Stromal cell of bone marrow (primary cell): ENCODE results near the gene LEFTY1.
"Not testable (repeated sequence)": the region's sequence is repeated elsewhere in the genome, so short reads cannot be mapped to it uniquely, and the experiment has no call there.

Experiments used
- DNase-seq: peaks from one replicate; pipeline ENCODE4 v3.0.0-alpha.2; 2012; ENCODE audit warnings: low read depth

The LEFTY1 gene

GRCh38 chr1:225887554-225888288 is 1.2 kb downstream of the LEFTY1 start:
- not testable (repeated sequence) for DNase-seq

- DNase-seq: no peak
Observed at GRCh38 chr1:225887030-225887314, 2.0 kb downstream of the LEFTY1 start.

- no peak for DNase-seq
Observed at GRCh38 chr1:225886159-225887029, 2.6 kb downstream of the LEFTY1 start.

GRCh38 chr1:225885336-225885735 is 3.6 kb downstream of the LEFTY1 start:
- DNase-seq: no peak

- no peak for DNase-seq
Observed at GRCh38 chr1:225883616-225884265, 5.2 kb downstream of the LEFTY1 start.

GRCh38 chr1:225882694-225883615 is 6.0 kb downstream of the LEFTY1 start:
- no peak for DNase-seq

- peak; percentile 73 for DNase-seq
Observed at GRCh38 chr1:225881959-225882693, 6.8 kb downstream of the LEFTY1 start, which contains the start of gene TMEM63A. TSS of gene TMEM63A (minus strand) at chr1:225882380. CDS start at chr1:225877580, 4,800 bp downstream.

- DNase-seq: no peak
Observed at GRCh38 chr1:225881081-225881958, 7.6 kb downstream of the LEFTY1 start.

- no peak for DNase-seq
Observed at GRCh38 chr1:225880636-225881035, 8.3 kb downstream of the LEFTY1 start.

- no peak for DNase-seq
Observed at GRCh38 chr1:225880222-225880588, 8.7 kb downstream of the LEFTY1 start.

- no peak for DNase-seq
Observed at GRCh38 chr1:225879521-225880221, 9.3 kb downstream of the LEFTY1 start.

- no peak for DNase-seq
Observed at GRCh38 chr1:225878282-225878681, 10.7 kb downstream of the LEFTY1 start.

GRCh38 chr1:225877580-225877979 is 11.4 kb downstream of the LEFTY1 start:
- no peak for DNase-seq

GRCh38 chr1:225876900-225877510 is 11.9 kb downstream of the LEFTY1 start:
- no peak for DNase-seq

- DNase-seq: no peak
Observed at GRCh38 chr1:225875044-225875815, 13.7 kb downstream of the LEFTY1 start.

GRCh38 chr1:225874431-225874830 is 14.5 kb downstream of the LEFTY1 start:
- no peak for DNase-seq

GRCh38 chr1:225873281-225873850 is 15.6 kb downstream of the LEFTY1 start:
- no peak for DNase-seq

- no peak for DNase-seq
Observed at GRCh38 chr1:225872075-225872430, 16.9 kb downstream of the LEFTY1 start.
